DMS53 treated with DMSO at 0.1 percent for 48 hours (cell line): ENCODE data around the gene ISG15.
"Not testable (repeated sequence)": the region's sequence is repeated elsewhere in the genome, so short reads cannot be mapped to it uniquely, and the experiment has no call there.

ENCODE experiments used
- DNase-seq: peaks from one replicate; lab custom pipeline; 2025; ENCODE audit not compliant: unreplicated experiment; lab: John Stamatoyannopoulos, UW

ISG15 gene

GRCh38 chr1:975365-975764, 37.9 kb upstream of the ISG15 start:
- DNase-seq, result no peak

- peak; percentile 70 for DNase-seq
Observed at GRCh38 chr1:975896-976683, 37.2 kb upstream of the ISG15 start.

GRCh38 chr1:976791-977190, 36.5 kb upstream of the ISG15 start:
- DNase-seq, result not testable (repeated sequence)

- peak; percentile 10 for DNase-seq
Observed at GRCh38 chr1:978069-978834, 35.0 kb upstream of the ISG15 start.

- DNase-seq, result no peak
Observed at GRCh38 chr1:978835-979743, 34.2 kb upstream of the ISG15 start.

- DNase-seq, result no peak
Observed at GRCh38 chr1:979744-980072, 33.6 kb upstream of the ISG15 start.

GRCh38 chr1:980137-980571, 33.1 kb upstream of the ISG15 start:
- DNase-seq, result no peak

GRCh38 chr1:980602-981395, 32.5 kb upstream of the ISG15 start:
- no peak for DNase-seq

GRCh38 chr1:981491-981954, 31.8 kb upstream of the ISG15 start:
- no peak for DNase-seq

GRCh38 chr1:981955-982558, 31.2 kb upstream of the ISG15 start, which contains the start of gene PERM1:
Gene PERM1 (minus strand): TSS chr1:982093. CDS start chr1:981029, 1,064 bp downstream.
- DNase-seq, result no peak

- no peak for DNase-seq
Observed at GRCh38 chr1:982765-983436, 30.4 kb upstream of the ISG15 start.

- no peak for DNase-seq
Observed at GRCh38 chr1:983798-984475, 29.4 kb upstream of the ISG15 start.

- DNase-seq, result no peak
Observed at GRCh38 chr1:984476-984814, 28.9 kb upstream of the ISG15 start.

- DNase-seq, result no peak
Observed at GRCh38 chr1:985126-985525, 28.2 kb upstream of the ISG15 start.

- DNase-seq, result not testable (repeated sequence)
Observed at GRCh38 chr1:988061-988460, 25.2 kb upstream of the ISG15 start.

- DNase-seq, result not testable (repeated sequence)
Observed at GRCh38 chr1:991275-991674, 22.0 kb upstream of the ISG15 start.

GRCh38 chr1:991895-992294, 21.4 kb upstream of the ISG15 start:
- no peak for DNase-seq

- no peak for DNase-seq
Observed at GRCh38 chr1:992362-992761, 20.9 kb upstream of the ISG15 start.

- DNase-seq, result no peak
Observed at GRCh38 chr1:993379-993995, 19.8 kb upstream of the ISG15 start.
